H1 (cell line): Measurements from ENCODE around the gene ACVR2A. TPM values are rescaled to one million over a fixed set of nuclear protein-coding genes. Genes with fewer than 3 reads are reported as not detected.

Experiments
- CTCF ChIA-PET: fragments of 300-600 bp; sonication (Branson Sonifier 250); formaldehyde crosslinking; loops from one replicate; lab custom pipeline; 2021; ENCODE audit not compliant: partially characterized antibody; lab: Charles Lee
- POLR2A ChIA-PET: fragments of 300-600 bp; sonication (Branson Sonifier 250); formaldehyde crosslinking; loops from one replicate; lab custom pipeline; 2021; ENCODE audit warnings: inconsistent platforms; ENCODE audit not compliant: partially characterized antibody; lab: Charles Lee
- DNase-seq, 2 experiments: peaks; one replicate each; pipeline versions ENCODE4 v3.0.0 to v3.0.0-alpha.2; 2010 to 2022; ENCODE audit warnings: low spot score in 2 of 2, low read depth in 1 of 2, mixed read lengths in 1 of 2
- FAIRE-seq: peaks from 2 replicates; lab custom pipeline; 2011; peaks lifted over from hg19 to GRCh38; lab: Jason Lieb, UNC
- H2AFZ ChIP-seq: 2 replicates; pipeline ENCODE4 v1.8.1; 2012; ENCODE audit warnings: low read length, inconsistent platforms
- H2AK5ac ChIP-seq: 2 replicates; pipeline ENCODE4 v1.6.1; 2013; ENCODE audit warnings: low read depth, low read length
- H2BK120ac ChIP-seq: replicated peaks from 2 replicates; pipeline ENCODE3; 2013; ENCODE audit warnings: low read depth, low read length, inconsistent platforms
- H2BK12ac ChIP-seq: 2 replicates; pipeline ENCODE4 v1.6.1; 2013; ENCODE audit warnings: low read depth, low read length
- H2BK15ac ChIP-seq: 2 replicates; pipeline ENCODE4 v1.6.1; 2013; ENCODE audit warnings: low read length
- H2BK20ac ChIP-seq: 2 replicates; pipeline ENCODE4 v1.6.1; 2013; ENCODE audit warnings: low read length
- H2BK5ac ChIP-seq: 2 replicates; pipeline ENCODE4 v1.6.1; 2013; ENCODE audit warnings: low read depth, low read length
- H3K14ac ChIP-seq: 2 replicates; pipeline ENCODE4 v1.6.1; 2013; ENCODE audit warnings: inconsistent platforms; ENCODE audit not compliant: insufficient read length
- H3K18ac ChIP-seq: 2 replicates; pipeline ENCODE4 v1.6.1; 2013; ENCODE audit warnings: low read length; ENCODE audit errors: extremely low read depth
- H3K23ac ChIP-seq: 2 replicates; pipeline ENCODE4 v1.6.1; 2013; ENCODE audit warnings: inconsistent platforms; ENCODE audit not compliant: insufficient read length
- H3K23me2 ChIP-seq: 2 replicates; pipeline ENCODE4 v1.6.1; 2013; ENCODE audit warnings: low read depth, low read length
- H3K27ac ChIP-seq: 2 replicates; pipeline ENCODE4 v1.6.1; 2011; ENCODE audit warnings: low read depth, low read length, inconsistent platforms
- H3K27me3 ChIP-seq, 4 experiments: replicated peaks in 1 of 4; 1 replicate in 1 of 4; 2 replicates in 3 of 4; pipeline versions ENCODE4 v1.6.1 to v1.8.1; 2011 to 2013; ENCODE audit warnings: low read length in 3 of 4, mild to moderate bottlenecking in 3 of 4, inconsistent platforms in 2 of 4, mixed read lengths in 2 of 4, moderate library complexity in 1 of 4; ENCODE audit not compliant: control insufficient read depth in 3 of 4, insufficient read depth in 3 of 4; ENCODE audit errors: extremely low read depth in 1 of 4
- H3K36me3 ChIP-seq, 4 experiments: 2 replicates each; pipeline versions ENCODE4 v1.6.1 to v1.8.1; 2011 to 2013; ENCODE audit warnings: mild to moderate bottlenecking in 4 of 4, low read length in 3 of 4, moderate library complexity in 2 of 4, control low read depth in 1 of 4, inconsistent platforms in 1 of 4; ENCODE audit not compliant: insufficient read depth in 4 of 4, control insufficient read depth in 2 of 4
- H3K4ac ChIP-seq: replicated peaks from 2 replicates; pipeline ENCODE3; 2013; ENCODE audit warnings: low read length, low read depth, mixed read lengths, inconsistent platforms; ENCODE audit not compliant: insufficient read length
- H3K4me1 ChIP-seq, 4 experiments: replicated peaks in 1 of 4; 1 replicate in 1 of 4; 2 replicates in 3 of 4; pipeline versions ENCODE4 v1.6.1 to v1.8.1; 2011 to 2013; ENCODE audit warnings: low read length in 3 of 4, inconsistent platforms in 2 of 4, mixed read lengths in 1 of 4; ENCODE audit not compliant: insufficient read depth in 4 of 4, control insufficient read depth in 3 of 4
- H3K4me2 ChIP-seq, 2 experiments: 2 replicates each; pipeline versions ENCODE4 v1.6.1 to v1.8.1; 2011 to 2013; ENCODE audit warnings: low read depth in 2 of 2, low read length in 2 of 2, control low read depth in 1 of 2, inconsistent platforms in 1 of 2, mild to moderate bottlenecking in 1 of 2; ENCODE audit not compliant: insufficient read depth in 1 of 2
- H3K4me3 ChIP-seq, 4 experiments: fragments of 200-600, 300-600 bp in 1 of 4; sonication (generic), shearing (Covaris generic), sonication (Bioruptor Twin) in 1 of 4; 2 replicates each; pipeline versions ENCODE4 v1.5.1 to v1.8.1; 2011 to 2016; ENCODE audit warnings: low read length in 4 of 4, low read depth in 3 of 4, control low read depth in 2 of 4, inconsistent platforms in 2 of 4, mild to moderate bottlenecking in 2 of 4, mixed read lengths in 1 of 4, moderate library complexity in 1 of 4; ENCODE audit not compliant: insufficient read depth in 2 of 4; ENCODE audit errors: extremely low read depth in 1 of 4
- H3K56ac ChIP-seq: replicated peaks from 2 replicates; pipeline ENCODE3; 2013; ENCODE audit warnings: low read depth, mild to moderate bottlenecking, mixed read lengths, low read length, inconsistent platforms; ENCODE audit not compliant: insufficient read length
- H3K79me1 ChIP-seq: 2 replicates; pipeline ENCODE4 v1.6.1; 2013; ENCODE audit warnings: low read depth, low read length, control low read depth
- H3K79me2 ChIP-seq, 2 experiments: 2 replicates each; pipeline versions ENCODE4 v1.6.1 to v1.8.1; 2012 to 2013; ENCODE audit warnings: low read length in 2 of 2, mild to moderate bottlenecking in 2 of 2, inconsistent platforms in 1 of 2; ENCODE audit not compliant: insufficient read depth in 2 of 2, control insufficient read depth in 1 of 2
- H3K9ac ChIP-seq, 4 experiments: replicated peaks in 1 of 4; 1 replicate in 1 of 4; 2 replicates in 3 of 4; pipeline versions ENCODE4 v1.6.1 to v1.8.1; 2011 to 2013; ENCODE audit warnings: low read depth in 3 of 4, low read length in 3 of 4, control low read depth in 2 of 4, mild to moderate bottlenecking in 2 of 4, moderate library complexity in 2 of 4, inconsistent platforms in 1 of 4; ENCODE audit errors: extremely low read depth in 1 of 4
- H3K9me3 ChIP-seq, 2 experiments: 2 replicates each; pipeline versions ENCODE4 v1.6.1 to v1.8.1; 2012 to 2013; ENCODE audit warnings: mild to moderate bottlenecking in 2 of 2, moderate library complexity in 2 of 2, control low read depth in 1 of 2, inconsistent platforms in 1 of 2, low read depth in 1 of 2, low read length in 1 of 2, mixed read lengths in 1 of 2; ENCODE audit not compliant: insufficient read depth in 2 of 2
- H4K20me1 ChIP-seq, 2 experiments: replicated peaks in 1 of 2; 2 replicates each; pipeline versions ENCODE3 to v1.8.1; 2011 to 2013; ENCODE audit warnings: inconsistent platforms in 2 of 2, low read length in 2 of 2, mild to moderate bottlenecking in 1 of 2; ENCODE audit not compliant: insufficient read depth in 2 of 2, control insufficient read depth in 1 of 2
- H4K5ac ChIP-seq: 2 replicates; pipeline ENCODE4 v1.6.1; 2013; ENCODE audit warnings: low read length, low read depth, mixed read lengths, inconsistent platforms; ENCODE audit not compliant: insufficient read length
- H4K8ac ChIP-seq: 2 replicates; pipeline ENCODE4 v1.8.0; 2013; ENCODE audit warnings: mild to moderate bottlenecking, moderate library complexity, low read length, inconsistent platforms; ENCODE audit not compliant: insufficient read depth; ENCODE audit errors: extremely low read depth
- H4K91ac ChIP-seq: replicated peaks from 2 replicates; pipeline ENCODE3; 2013; ENCODE audit warnings: low read length, mixed read lengths, inconsistent platforms; ENCODE audit not compliant: insufficient read length
- SIN3A ChIP-seq, 2 experiments: IDR thresholded peaks in 1 of 2; conservative IDR thresholded peaks in 1 of 2; 2 replicates each; pipeline ENCODE4 v1.6.1; 2011 to 2012; ENCODE audit warnings: low read length in 2 of 2, improper control_type of control experiment in 1 of 2, low read depth in 1 of 2, mild to moderate bottlenecking in 1 of 2
- WGBS, 2 experiments: shearing (Covaris generic) in 1 of 2; methylation state at CpG; one replicate each; pipeline versions ENCODE4 v1.1.6 to v1.1.7; 2013 to 2015; ENCODE audit warnings: low lambda C conversion rate in 2 of 2, mixed read lengths in 2 of 2, inconsistent platforms in 1 of 2, low coverage in 1 of 2, missing lambda C conversion rate in 1 of 2; ENCODE audit not compliant: insufficient replicate concordance in 2 of 2, insufficient coverage in 1 of 2, insufficient read length in 1 of 2; ENCODE audit errors: extremely low coverage in 1 of 2, missing lambda C conversion rate in 1 of 2; 5-methylcytosine and 5-hydroxymethylcytosine counted together
- polyA plus RNA-seq, 7 experiments: library from polyadenylated mRNA; depleted of rRNA in 3 of 7; stranded (reverse) in 5 of 7; unstranded in 2 of 7; fragments of >200 nt in 5 of 7; fragments of 200-250 nt in 2 of 7; gene quantifications; 1 replicate in 5 of 7; 2 replicates in 1 of 7; 4 replicates in 1 of 7; pipeline versions ENCODE4 v1.2.1 to v1.2.3, GENCODE V29; 2011 to 2013; ENCODE audit warnings: missing spikeins in 2 of 7, mixed read lengths in 2 of 7
- total RNA-seq: library from RNA; stranded (reverse); fragmentation: NEBNext Ultra II Directional; extraction: Animal tissue kit (Norgen Biotek cat#: 25700); gene quantifications from 2 replicates; pipeline ENCODE4 v1.2.1, GENCODE V29; 2021

Gene ACVR2A
- total and polyA plus RNA-seq, 2 of the 8 experiments (the other 6 are each of a cell fraction or from before 2014, with no cell fraction given), result 3.4 to 18.1 TPM

GRCh38 chr2:147886136-147886535, 41.3 kb downstream of the ACVR2A start:
- Histone ChIP-seq H4K5ac (no peak overlapping the region), H2BK20ac (no peak overlapping the region), H3K14ac (no peak overlapping the region), H3K79me1 (no peaks in the 10 kb centered on the region), H3K9me3 (no peaks in the 10 kb centered on the region), H3K18ac (no peak overlapping the region), H4K8ac (no peak overlapping the region), H3K4me3 (no peak overlapping the region), H3K27me3 (no peaks in the 10 kb centered on the region), H3K4me2 (no peak overlapping the region), H3K27ac (no peak overlapping the region), H2BK5ac (no peak overlapping the region), H3K56ac (no peak overlapping the region), H2BK120ac (no peak overlapping the region), H2AFZ (no peak overlapping the region), H2AK5ac (no peak overlapping the region), H3K4ac (no peak overlapping the region), H3K9ac (no peak overlapping the region), H4K91ac (no peak overlapping the region), H2BK12ac (no peak overlapping the region), H4K20me1 (peaks cover 0 to 2% of the 10 kb centered on the region in 2 experiments), H3K23me2 (no peaks in the 10 kb centered on the region; the same call in 1 of the 2 replicates), H3K36me3 (no peaks in the 10 kb centered on the region), H3K79me2 (peaks cover 0 to 98% of the 10 kb centered on the region in 2 experiments; a peak in 2 of 4 replicates), H3K4me1 (peaks cover 0 to 4% (median 0%) of the 10 kb centered on the region in 4 experiments; a peak in 1 of 7 replicates), H3K23ac (no peak overlapping the region), H2BK15ac (no peak overlapping the region)
- no peak for TF ChIP-seq SIN3A (conservative IDR thresholded peaks at IDR 0.05 in 1 of 2, IDR thresholded peaks at IDR 0.05 in 1 of 2; ENCODE audit: low read depth in 1 of 2, low read length in 2 of 2)
- FAIRE-seq (no peak), DNase-seq (no peak)
- ChIA-PET CTCF (no interaction called here), POLR2A (no interaction called here)
- 98% methylated on average over 2 of the region's 2 CpGs; no CpG with 5 or more reads in 1 of the 2 experiments for WGBS, 2 experiments
